HEK293T (cell line): Measurements from ENCODE around the gene CCN5.
"Not testable (repeated sequence)": the region's sequence is repeated elsewhere in the genome, so short reads cannot be mapped to it uniquely, and the experiment has no call there.

Experiments
- CTCF ChIA-PET: fragments of 350-600 bp; formaldehyde crosslinking; extraction: SDS; loops from one replicate; lab custom pipeline; 2021; ENCODE audit warnings: antibody characterized with exemption, inconsistent platforms; lab: Yijun Ruan, JAX
- POLR2A ChIA-PET: fragments of 350-600 bp; formaldehyde crosslinking; extraction: SDS; loops from one replicate; lab custom pipeline; 2020; ENCODE audit warnings: antibody characterized with exemption, inconsistent platforms; lab: Yijun Ruan, JAX
- DNase-seq: peaks from one replicate; pipeline ENCODE4 v3.0.0; 2012; ENCODE audit warnings: mixed read lengths; ENCODE audit errors: extremely low spot score
- ARNT ChIP-seq: fragments of 450-650 bp; IDR thresholded peaks from 2 replicates; pipeline ENCODE4 v1.6.1; 2017; ENCODE audit warnings: mild to moderate bottlenecking
- BHLHE40 ChIP-seq: fragments of 450-650 bp; IDR thresholded peaks from 2 replicates; pipeline ENCODE4 v1.6.1; 2016; ENCODE audit warnings: mild to moderate bottlenecking, moderate library complexity, borderline replicate concordance
- CTBP1 ChIP-seq: fragments of 450-650 bp; IDR thresholded peaks from 2 replicates; pipeline ENCODE4 v1.6.1; 2016; ENCODE audit warnings: borderline replicate concordance
- ELF4 ChIP-seq: fragments of 450-650 bp; IDR thresholded peaks from 2 replicates; pipeline ENCODE4 v1.6.1; 2017; ENCODE audit warnings: antibody characterized with exemption
- FOXA1 ChIP-seq: fragments of 450-650 bp; IDR thresholded peaks from 2 replicates; pipeline ENCODE4 v1.6.1; 2016; ENCODE audit warnings: mild to moderate bottlenecking
- FOXM1 ChIP-seq: fragments of 450-650 bp; IDR thresholded peaks from 2 replicates; pipeline ENCODE4 v1.6.1; 2017; ENCODE audit warnings: mild to moderate bottlenecking, borderline replicate concordance
- HDGF ChIP-seq: fragments of 450-650 bp; IDR thresholded peaks from 2 replicates; pipeline ENCODE4 v1.6.1; 2017; ENCODE audit warnings: antibody characterized with exemption, borderline replicate concordance
- L3MBTL2 ChIP-seq: fragments of 450-650 bp; conservative IDR thresholded peaks from 2 replicates; pipeline ENCODE4 v1.6.1; 2016; ENCODE audit warnings: mild to moderate bottlenecking
- LEF1 ChIP-seq: fragments of 450-650 bp; IDR thresholded peaks from 2 replicates; pipeline ENCODE4 v1.6.1; 2017; ENCODE audit warnings: mild to moderate bottlenecking, borderline replicate concordance
- NFRKB ChIP-seq: fragments of 450-650 bp; IDR thresholded peaks from 2 replicates; pipeline ENCODE4 v1.6.1; 2016; ENCODE audit warnings: mild to moderate bottlenecking, moderate library complexity
- SP1 ChIP-seq: fragments of 450-650 bp; IDR thresholded peaks from 2 replicates; pipeline ENCODE4 v1.6.1; 2017
- SUZ12 ChIP-seq: fragments of 450-650 bp; IDR thresholded peaks from 2 replicates; pipeline ENCODE4 v1.6.1; 2016; ENCODE audit warnings: mild to moderate bottlenecking
- TARDBP ChIP-seq: fragments of 450-650 bp; IDR thresholded peaks from 2 replicates; pipeline ENCODE4 v1.6.1; 2016
- ZNF384 ChIP-seq: fragments of 450-650 bp; IDR thresholded peaks from 2 replicates; pipeline ENCODE4 v1.6.1; 2016
- TF ChIP-seq, protein P1 (sequence below): fragments of 450-650 bp; IDR thresholded peaks from 2 replicates; pipeline ENCODE4 v1.6.1; 2016

Gene CCN5

DNA sequence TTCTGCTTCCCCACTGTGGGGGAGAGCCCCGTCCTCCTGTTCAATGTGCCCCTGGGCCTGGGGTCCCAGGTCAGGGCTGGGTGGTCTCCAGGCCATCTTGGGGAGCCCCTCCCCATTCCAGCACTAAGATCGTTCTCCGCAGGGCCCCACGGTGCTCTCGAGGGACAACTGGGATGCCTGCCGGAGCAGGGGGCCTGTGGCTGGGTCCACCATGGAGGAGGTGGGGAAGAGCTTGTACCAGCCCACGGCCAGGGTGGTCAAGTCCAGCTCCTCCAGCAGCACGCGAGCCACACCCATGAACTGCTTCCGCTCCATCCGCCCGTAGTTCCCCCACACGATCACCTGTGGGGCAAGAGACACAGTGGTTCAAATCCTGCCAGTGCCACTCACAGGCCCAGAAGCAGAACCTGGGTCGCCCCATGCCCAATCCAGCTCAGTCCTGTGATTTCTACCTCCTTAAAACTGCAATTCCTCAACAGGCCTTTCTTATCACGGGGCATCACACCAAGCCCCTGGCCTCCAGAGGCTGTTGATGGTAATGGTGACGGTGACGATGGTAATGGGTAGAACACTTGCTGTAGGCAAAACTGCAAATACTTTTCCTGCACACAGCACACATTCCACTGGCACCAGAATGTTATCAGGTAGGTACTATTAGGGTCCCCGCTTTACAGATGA is 41.0 kb downstream of the CCN5 start:
- no peak for TF ChIP-seq LEF1
- no peak for TF ChIP-seq NFRKB
- TF ChIP-seq ELF4, result no peak
- TF ChIP-seq SP1, result no peak
- no peak for TF ChIP-seq BHLHE40
- no peak for TF ChIP-seq FOXA1
- TF ChIP-seq TARDBP, result no peak
- no peak for TF ChIP-seq CTBP1
- no peak for TF ChIP-seq HDGF
- TF ChIP-seq SUZ12, result no peak
- no peak for DNase-seq
- CTCF ChIA-PET, result no interaction called here
- POLR2A ChIA-PET, result no interaction called here

- ChIA-PET CTCF (interaction anchor here (2.1 kb wide), 1 partner anchor 9 kb away, joined by 12 read pairs; no protein-coding TSS in a partner anchor), POLR2A (no interaction called here)
- no peak for DNase-seq
- TF ChIP-seq BHLHE40, result no peak
- TF ChIP-seq CTBP1, result no peak
- no peak for TF ChIP-seq ARNT
- no peak for TF ChIP-seq FOXA1
- TF ChIP-seq SP1, result no peak
- no peak for TF ChIP-seq HDGF
- TF ChIP-seq, protein P1, sequence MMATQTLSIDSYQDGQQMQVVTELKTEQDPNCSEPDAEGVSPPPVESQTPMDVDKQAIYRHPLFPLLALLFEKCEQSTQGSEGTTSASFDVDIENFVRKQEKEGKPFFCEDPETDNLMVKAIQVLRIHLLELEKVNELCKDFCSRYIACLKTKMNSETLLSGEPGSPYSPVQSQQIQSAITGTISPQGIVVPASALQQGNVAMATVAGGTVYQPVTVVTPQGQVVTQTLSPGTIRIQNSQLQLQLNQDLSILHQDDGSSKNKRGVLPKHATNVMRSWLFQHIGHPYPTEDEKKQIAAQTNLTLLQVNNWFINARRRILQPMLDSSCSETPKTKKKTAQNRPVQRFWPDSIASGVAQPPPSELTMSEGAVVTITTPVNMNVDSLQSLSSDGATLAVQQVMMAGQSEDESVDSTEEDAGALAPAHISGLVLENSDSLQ, result no peak
- no peak for TF ChIP-seq NFRKB
- TF ChIP-seq L3MBTL2, result no peak
- no peak for TF ChIP-seq FOXM1
- TF ChIP-seq SUZ12, result no peak
Observed at GRCh38 chr20:44756956-44757355, 41.8 kb downstream of the CCN5 start.

- ChIA-PET POLR2A (no interaction called here), CTCF (interaction anchor here (0.6 to 2.1 kb wide), 2 partner anchors 11 to 118 kb away, joined by 4 to 12 read pairs; no protein-coding TSS in a partner anchor)
- TF ChIP-seq TARDBP (no peak), L3MBTL2 (no peak)
- DNase-seq, result no peak
Observed at GRCh38 chr20:44758247-44759101, 43.3 kb downstream of the CCN5 start.

- DNase-seq, result no peak
- ChIA-PET POLR2A (no interaction called here), CTCF (no interaction called here)
- no peak for TF ChIP-seq SUZ12
- TF ChIP-seq, protein P1, result no peak
- no peak for TF ChIP-seq HDGF
- no peak for TF ChIP-seq SP1
Observed at GRCh38 chr20:44759595-44759994, 44.4 kb downstream of the CCN5 start.

DNA sequence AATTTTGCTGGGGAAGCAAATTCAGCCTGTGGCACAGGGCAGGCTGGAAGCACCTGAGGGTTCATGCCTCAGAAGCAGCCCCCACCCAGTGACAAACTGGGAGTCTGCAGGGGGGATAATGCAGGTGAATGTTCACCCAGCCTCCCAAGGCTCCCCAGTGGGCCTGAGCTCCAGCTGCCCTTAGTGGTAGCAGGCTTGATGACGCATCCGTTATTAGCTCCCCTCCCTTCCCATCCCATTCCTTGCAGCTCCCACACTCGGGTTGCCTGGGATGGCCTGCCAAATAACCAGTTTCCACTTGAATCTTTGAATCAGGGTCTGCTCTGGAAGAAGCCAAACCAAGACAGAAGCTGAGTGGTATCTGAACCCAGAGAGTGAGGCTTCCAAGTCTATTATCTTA is 46.3 kb downstream of the CCN5 start:
- ChIA-PET CTCF (no interaction called here), POLR2A (no interaction called here)
- no peak for TF ChIP-seq ZNF384
- no peak for DNase-seq

DNA sequence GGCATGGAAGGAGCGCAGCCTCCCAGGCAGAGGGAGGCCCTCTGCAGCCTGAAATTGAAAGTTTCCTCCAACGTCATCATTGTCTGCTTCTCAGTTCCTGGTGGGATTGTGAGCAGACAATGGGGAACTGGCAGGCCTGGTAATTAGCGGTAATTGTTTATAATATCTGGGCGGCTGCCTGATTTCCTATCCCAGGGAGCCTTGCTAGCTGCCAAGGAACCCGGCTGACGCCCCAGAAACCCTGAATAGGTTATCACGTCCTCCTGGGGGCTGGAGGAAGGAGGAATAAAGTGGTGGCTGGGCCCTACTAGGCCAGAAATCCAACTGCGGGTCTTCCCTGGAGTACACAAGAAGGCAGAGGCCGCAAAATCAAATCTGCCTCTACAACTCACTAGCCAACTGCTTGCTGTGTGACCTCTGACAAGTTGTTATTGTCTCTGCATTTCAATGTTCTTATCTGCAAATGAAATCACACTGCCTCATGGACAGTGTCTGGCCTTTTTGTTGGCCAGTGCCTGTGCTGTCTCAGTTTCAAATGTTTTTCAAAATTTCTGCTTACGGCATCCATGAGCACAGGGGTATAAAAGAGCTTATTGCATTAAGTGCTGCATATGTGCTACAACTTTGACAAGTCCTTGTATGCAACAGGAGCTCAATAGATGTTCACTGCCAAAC is 47.4 kb downstream of the CCN5 start:
- DNase-seq, result no peak
- CTCF ChIA-PET, result interaction anchor here (0.6 kb wide), 1 partner anchor 10 kb away, joined by 3 read pairs; no protein-coding TSS in a partner anchor
- TF ChIP-seq FOXM1 (no peak), BHLHE40 (no peak)
- POLR2A ChIA-PET, result no interaction called here

DNA sequence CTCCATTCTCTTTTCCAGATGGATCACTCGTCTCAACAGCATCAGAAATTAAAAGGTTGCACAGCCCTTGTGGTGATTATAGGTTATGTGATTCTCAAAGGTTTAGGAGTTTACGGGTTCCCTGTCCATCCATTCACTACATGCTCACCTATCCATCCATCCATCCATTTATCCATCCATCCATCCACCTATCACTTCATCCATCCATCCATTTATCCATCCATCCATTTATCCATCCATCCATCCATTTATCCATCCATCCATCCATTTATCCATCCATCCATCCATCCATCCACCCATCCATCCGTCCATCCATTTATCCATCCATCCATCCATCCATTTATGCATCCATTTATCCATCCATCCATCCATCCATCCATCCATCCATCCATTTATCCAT is 48.6 kb downstream of the CCN5 start:
- DNase-seq, POLR2A ChIA-PET, CTCF ChIA-PET: not testable (repeated sequence)

- TF ChIP-seq HDGF, result no peak
- TF ChIP-seq, protein P1, result no peak
- no peak for TF ChIP-seq ZNF384
- TF ChIP-seq TARDBP, result no peak
- POLR2A ChIA-PET, result no interaction called here
- CTCF ChIA-PET, result no interaction called here
- no peak for DNase-seq
Observed at GRCh38 chr20:44765091-44765490, 49.9 kb downstream of the CCN5 start.
